ENCODE data around the gene SYCN.

The SYCN gene

GRCh38 chr19:39207293-39207836 is 3.3 kb upstream of the SYCN start:
- DNase-seq (ENCODE audit: low spot score): no peak
- TF ChIP-seq CTCF (IDR thresholded peaks at IDR 0.05; ENCODE audit: borderline replicate concordance, control extremely low read depth, extremely low read depth, insufficient read depth, missing control alignments): no peak
- in situ Hi-C loops (cut with MboI; ENCODE audit: low sequenced_read_pairs, unreplicated experiment): no loop called here

GRCh38 chr19:39206122-39206521 is 2.1 kb upstream of the SYCN start:
- no peak for TF ChIP-seq CTCF (IDR thresholded peaks at IDR 0.05; ENCODE audit: borderline replicate concordance, control extremely low read depth, extremely low read depth, insufficient read depth, missing control alignments)
- in situ Hi-C loops (cut with MboI; ENCODE audit: low sequenced_read_pairs, unreplicated experiment): no loop called here
- no peak for DNase-seq (ENCODE audit: low spot score)

- no peak for DNase-seq (ENCODE audit: low spot score)
- in situ Hi-C loops (cut with MboI; ENCODE audit: low sequenced_read_pairs, unreplicated experiment): no loop called here
- TF ChIP-seq CTCF (IDR thresholded peaks at IDR 0.05; ENCODE audit: borderline replicate concordance, control extremely low read depth, extremely low read depth, insufficient read depth, missing control alignments): no peak
Observed at GRCh38 chr19:39205449-39205764, 1.3 kb upstream of the SYCN start.

GRCh38 chr19:39202998-39203355 is 1.1 kb downstream of the SYCN start:
- in situ Hi-C loops (cut with MboI; ENCODE audit: low sequenced_read_pairs, unreplicated experiment): no loop called here
- no peak for TF ChIP-seq CTCF (IDR thresholded peaks at IDR 0.05; ENCODE audit: borderline replicate concordance, control extremely low read depth, extremely low read depth, insufficient read depth, missing control alignments)
- no peak for DNase-seq (ENCODE audit: low spot score)

GRCh38 chr19:39200803-39201115 is 3.3 kb downstream of the SYCN start:
- DNase-seq (ENCODE audit: low spot score): no peak
- in situ Hi-C loops (cut with MboI; ENCODE audit: low sequenced_read_pairs, unreplicated experiment): no loop called here
- TF ChIP-seq CTCF (IDR thresholded peaks at IDR 0.05; ENCODE audit: borderline replicate concordance, control extremely low read depth, extremely low read depth, insufficient read depth, missing control alignments): no peak

- no peak for TF ChIP-seq CTCF (IDR thresholded peaks at IDR 0.05; ENCODE audit: borderline replicate concordance, control extremely low read depth, extremely low read depth, insufficient read depth, missing control alignments)
- peak; percentile 21 for DNase-seq (ENCODE audit: low spot score)
Observed at GRCh38 chr19:39200066-39200802, 3.8 kb downstream of the SYCN start.

More at GRCh38 chr19:39200066-39200802, 3.8 kb downstream of the SYCN start:
- in situ Hi-C loops (cut with MboI; ENCODE audit: low sequenced_read_pairs, unreplicated experiment): no loop called here

All from GM13976 (cell line).